Stimulated activated CD8-positive, alpha-beta memory T cell treated with anti-CD3 and anti-CD28 coated beads, Interleukin-15, amount 100 ng/mL, for 48 hours (primary cell): ENCODE data around the gene STARD9.
"Not testable (repeated sequence)": the region's sequence is repeated elsewhere in the genome, so short reads cannot be mapped to it uniquely, and the experiment has no call there.

Experiments
- DNase-seq, 2 donors: peaks; one replicate each; pipeline ENCODE4 v3.0.0-alpha.2; 2020; ENCODE audit warnings: low read depth in 2 of 2

The STARD9 gene

DNA sequence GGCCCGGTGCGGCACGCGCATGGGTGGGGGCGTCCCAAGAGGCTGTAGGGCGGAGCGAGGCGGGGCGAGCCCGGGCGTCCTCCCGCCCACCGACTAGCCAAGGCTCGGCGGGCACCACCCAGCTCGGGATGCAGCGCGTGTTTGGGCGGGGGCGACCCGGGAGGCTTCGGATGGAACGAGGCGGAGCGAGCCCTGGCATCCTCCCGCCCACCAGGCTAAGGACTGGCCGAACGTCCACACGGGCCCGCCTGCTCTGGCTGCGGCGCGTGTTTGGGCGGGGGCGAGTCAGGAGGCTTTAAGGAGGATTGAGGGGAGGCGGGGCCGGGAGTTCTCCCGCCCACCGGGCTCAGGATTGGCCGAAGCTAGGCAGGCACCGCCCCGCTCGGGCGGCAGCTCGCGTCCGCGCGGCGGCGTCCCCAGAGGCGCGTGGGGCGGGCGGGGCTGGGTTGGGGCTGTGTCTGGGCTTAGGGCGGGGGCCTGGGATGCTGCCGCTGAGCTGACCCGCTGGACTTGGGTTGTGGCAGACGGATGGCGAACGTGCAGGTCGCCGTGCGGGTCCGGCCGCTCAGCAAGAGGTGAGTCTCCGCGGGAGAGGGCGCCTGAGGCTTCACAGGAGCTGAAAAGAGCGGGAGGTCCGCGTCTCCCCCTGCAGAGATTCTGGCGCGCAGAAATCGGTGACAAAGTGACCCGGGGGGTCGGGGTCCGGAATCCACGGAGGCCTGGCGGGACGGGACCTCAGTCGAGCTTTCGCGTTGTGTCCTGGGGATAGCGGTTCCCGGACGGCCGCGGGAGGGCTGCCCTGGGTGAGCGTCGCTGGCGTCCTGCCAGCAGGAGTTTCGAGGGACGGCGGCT, at the start of gene STARD9:
STARD9 (plus strand) TSS at position 419 of the 852 bp plus-strand sequence; CDS start at position 529, 110 bp downstream.
- peak; percentile 93 to 95 for DNase-seq

DNA sequence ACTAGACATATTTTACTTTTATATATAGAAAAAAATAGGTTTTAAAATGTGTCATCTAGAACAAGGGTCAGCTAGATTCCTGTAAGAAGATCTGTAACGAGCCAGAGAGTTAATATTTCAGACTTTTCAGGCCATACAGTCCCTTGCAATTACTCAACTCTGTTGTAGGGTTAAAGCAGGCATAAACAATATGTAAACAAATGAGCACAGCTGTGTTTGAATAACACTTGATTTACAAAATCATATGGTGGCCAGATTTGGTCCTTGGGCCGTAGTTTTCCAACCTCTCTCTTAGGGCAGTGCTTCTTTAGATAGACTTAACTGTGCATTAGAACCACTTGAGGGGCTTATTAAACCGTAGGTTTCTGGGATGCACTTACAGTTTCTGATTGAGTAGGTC, 46.4 kb upstream of the STARD9 start:
- DNase-seq: no peak

GRCh38 chr15:42533246-42533645, 42.2 kb upstream of the STARD9 start:
- DNase-seq: no peak

- DNase-seq: no peak
Measured at GRCh38 chr15:42544853-42545629, 30.4 kb upstream of the STARD9 start.

GRCh38 chr15:42547918-42548248, 27.5 kb upstream of the STARD9 start:
- no peak for DNase-seq

DNA sequence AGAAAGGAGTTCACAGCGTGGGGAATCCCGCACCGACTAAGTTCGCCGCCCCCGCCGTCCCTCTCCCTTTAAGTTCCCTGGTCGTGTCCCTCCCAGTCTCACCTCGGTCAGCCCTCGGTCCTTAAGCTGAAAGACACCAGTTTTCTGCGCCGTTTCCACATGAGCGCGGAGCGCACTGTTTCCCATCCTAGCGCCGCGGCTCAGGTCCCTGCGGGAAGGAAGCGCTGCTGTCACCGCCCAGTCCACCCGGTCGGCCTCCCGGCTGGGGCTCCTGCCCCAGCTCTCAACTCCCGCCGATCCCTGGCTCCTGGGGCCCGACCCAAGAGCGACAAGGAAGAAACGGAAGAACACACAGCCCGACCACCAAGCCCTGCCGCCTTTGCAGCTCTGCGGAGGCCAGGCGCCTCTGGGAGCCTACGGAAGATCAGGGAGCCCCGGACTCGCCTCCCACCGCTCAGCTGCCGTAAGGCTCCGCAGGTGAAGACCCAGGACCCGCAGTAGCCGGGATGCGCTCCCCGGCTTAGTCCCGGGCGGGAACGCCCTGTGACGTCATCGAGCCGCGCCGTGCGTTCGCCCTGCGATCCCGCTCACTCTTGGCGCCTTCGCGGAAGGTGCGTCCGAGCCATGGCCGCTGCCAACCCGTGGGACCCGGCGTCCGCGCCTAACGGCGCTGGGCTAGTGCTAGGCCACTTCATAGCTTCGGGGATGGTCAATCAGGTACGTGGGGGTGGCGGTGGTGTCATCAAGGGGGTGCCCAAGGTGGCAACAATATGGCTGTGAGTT, 27.0 kb upstream of the STARD9 start, which contains the start of the genes HAUS2 and LRRC57:
HAUS2 (plus strand) TSS at position 590 of the 783 bp plus-strand sequence; CDS start at position 625, 35 bp downstream.
LRRC57 (minus strand) TSS at position 545 of the 783 bp plus-strand sequence; CDS start at position 186, 359 bp downstream.
- DNase-seq: peak; percentile 80 to 85

DNA sequence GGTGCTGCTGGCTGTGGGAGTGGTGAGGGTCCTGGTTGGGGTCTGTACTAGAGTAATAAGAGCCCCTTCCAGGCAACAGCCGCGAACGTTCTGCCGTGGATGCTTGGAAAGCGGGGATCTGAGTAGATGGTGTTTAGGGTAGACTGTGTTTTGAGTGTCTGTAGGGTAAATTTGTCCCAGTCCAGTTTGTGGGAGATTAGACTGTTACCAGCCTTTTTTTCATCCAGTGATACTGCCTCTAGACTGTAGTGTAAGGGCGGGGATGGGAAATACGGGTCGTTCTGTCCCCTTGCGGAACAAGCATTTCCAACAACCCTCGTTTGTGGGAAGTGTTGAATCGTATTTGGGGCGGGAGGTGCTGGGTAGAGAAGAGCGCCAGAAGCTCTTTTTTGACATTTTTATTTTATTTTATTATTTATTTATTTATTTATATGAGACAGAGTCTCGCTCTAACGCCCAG, 26.3 kb upstream of the STARD9 start:
- no peak for DNase-seq

DNA sequence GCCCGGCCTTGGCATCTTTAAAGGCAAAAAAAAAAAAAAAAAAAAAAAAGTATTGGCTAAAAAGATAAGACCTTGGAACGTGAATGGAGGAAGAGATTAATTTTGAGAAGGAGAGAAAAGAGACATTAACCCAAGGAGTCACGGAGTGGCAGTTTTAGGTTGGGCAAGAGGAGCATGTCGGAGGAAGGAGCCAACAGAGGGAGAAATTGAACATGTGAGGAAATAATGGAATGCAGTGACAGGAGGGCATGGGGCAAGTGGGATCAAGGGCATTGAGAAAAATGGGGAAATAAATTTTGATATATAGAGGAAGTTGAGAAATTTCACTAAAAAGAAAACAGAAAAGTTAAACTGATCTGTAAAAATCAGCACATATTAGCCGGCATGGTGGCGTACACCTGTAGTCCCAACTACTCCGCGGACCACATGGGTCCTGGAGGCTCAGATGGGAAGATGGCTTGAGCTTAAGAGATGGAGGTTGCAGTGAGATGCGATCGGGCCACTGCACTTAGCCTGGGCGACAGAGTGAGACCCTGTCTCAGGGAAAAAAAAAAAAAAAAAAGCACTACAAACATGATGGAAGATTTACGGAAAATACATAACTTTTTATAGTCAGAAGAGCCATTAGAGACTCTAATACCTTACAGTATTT, 25.5 kb upstream of the STARD9 start:
- DNase-seq: no peak

GRCh38 chr15:42553554-42553953, 21.9 kb upstream of the STARD9 start:
- no peak for DNase-seq

- DNase-seq: not testable (repeated sequence)
Measured at GRCh38 chr15:42556550-42557207, 18.7 kb upstream of the STARD9 start.

GRCh38 chr15:42558739-42559138, 16.7 kb upstream of the STARD9 start:
- no peak for DNase-seq

DNA sequence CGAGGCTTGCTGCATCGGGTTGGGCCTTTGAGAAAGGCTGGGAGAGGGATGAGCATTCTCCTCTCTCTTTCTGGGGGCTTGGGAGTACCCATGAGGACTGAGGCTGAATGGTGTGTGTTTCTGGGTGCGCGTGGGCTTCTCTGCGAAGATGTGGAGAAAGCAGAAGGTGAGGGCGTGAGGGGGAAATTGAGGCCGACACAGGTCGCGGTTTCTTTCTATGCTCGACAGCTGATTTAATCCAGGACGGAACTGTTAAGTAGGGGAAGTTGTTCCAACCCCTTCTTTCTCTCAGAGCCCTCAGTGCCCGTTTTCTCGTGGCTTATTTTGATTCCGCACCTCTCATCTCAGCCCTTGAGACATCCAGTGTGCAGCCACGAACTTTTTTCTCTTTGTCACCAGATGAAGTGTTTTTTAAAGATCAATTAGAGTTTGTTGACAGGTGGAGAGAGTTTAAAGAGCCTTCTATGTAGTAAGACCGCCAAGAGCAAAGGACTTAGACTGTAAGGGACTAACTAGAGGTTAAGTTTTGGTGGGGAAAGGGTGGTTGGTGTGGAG, 711 bp downstream of the STARD9 start:
- DNase-seq: no peak

DNA sequence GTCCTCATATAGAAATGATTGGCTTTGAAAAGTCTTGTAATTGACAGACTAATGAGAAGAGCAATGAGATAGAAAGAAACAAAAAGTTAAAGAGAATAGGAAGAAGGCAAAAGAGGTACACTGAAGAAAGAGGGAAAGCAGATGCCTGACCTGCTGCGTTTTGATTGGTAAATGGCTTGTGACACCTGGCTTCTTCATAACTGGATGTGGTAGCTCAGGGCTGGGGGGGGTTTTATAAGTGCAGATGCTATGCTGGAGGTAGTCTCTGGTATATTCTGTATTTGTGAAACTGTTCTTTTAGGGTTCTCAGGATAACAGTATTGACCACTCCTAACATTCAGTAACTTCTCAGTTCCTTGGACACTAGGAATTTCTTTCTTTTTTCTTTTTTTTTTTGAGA, 1.4 kb downstream of the STARD9 start:
- no peak for DNase-seq

GRCh38 chr15:42577514-42578031, 2.2 kb downstream of the STARD9 start:
- DNase-seq: no peak

GRCh38 chr15:42578984-42579537, 3.7 kb downstream of the STARD9 start:
- no peak for DNase-seq

DNA sequence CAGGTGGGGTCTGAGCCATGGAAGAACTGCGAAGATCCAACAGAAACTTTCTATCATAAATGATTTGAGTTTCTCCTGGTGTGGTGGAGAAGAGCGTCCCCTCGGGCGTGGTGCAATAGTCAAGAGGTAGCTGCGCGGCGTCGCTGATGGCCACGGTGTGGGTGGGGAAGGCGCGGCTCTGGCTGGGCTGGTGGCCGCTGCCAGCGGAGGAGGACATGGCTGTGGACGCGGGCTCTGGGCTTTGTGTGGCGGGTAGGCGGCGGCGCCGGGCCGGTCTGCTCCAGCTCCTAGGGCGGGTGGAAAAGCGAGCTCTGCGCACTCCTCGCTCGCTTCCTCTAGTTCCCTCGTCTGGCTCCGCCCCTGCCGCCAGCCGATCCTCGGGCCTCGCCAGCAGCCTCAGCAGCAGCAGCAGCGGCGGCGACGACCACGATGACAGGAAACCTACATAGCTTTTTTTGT, 5.9 kb downstream of the STARD9 start:
- DNase-seq: peak; percentile 66 to 72

DNA sequence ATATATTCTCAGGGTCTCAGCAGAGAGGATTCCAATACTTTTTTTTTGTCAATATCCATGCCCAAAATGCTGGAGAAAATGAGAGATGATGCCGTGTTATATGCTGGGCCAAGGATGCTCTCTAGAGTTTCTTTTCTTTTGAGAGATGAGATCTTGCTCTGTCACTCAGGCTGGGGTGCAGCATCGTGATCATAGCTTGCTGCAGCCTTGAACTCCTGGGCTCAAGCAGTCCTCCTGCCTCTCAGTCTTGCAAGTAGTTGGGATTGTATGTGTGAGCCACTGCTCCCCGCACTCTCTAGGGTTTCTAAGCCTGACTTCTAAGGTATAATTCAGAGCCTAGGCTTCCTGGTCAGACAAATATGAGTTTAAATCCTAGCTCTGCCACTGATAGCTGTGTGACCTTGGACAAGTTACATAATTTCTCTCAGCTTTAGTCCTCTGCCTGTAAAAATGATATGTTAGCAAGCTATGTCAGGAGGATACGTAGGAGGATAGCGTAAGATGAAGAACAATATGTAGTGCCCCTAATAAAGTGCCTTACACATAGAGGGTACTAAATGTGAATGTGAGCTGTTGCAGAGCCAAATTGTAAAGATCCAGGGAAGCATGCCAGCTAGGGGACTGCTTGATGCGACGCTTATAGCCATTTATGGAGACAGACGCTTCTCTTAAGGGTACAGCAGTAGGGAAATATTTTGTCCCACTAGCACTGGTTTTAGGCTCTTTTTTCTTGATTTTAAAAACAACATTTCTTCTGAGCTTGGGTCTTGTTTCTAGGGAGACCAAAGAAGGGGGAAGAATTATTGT, 7.4 kb downstream of the STARD9 start:
- no peak for DNase-seq

DNA sequence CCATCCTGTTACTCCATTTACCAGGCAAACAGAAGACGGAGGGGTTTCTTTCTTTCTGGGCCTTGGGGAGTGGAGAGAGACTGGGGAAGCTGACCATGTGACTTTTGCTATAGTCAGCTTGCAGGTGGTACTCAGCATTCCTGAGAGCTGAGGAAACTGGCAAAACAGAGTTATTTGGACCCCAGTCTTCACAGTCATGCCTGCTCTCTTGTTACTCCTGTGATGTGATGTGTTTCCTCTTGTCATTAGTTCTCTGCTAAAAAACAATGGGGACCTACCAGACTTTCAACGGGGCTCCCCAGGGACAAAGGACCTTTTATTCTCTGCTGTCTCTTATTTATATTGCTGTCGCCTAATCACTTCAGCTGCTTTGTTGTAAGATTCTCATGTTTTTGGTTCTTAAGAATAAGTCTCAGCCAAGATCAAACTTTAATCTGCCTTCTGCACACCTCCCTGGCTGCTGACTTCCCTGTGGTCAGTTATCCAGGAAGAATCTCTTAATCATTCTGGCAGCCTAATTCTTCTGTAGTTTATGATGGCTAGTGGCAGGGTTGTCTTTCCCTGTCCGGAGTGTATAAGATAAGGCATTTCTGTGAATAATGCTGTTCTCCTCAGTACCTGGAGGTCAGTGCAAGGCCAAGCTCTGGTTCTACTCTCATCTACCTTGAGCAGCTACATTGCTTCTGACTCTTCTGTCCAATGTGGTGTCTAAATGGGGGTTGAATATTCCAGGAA, 8.8 kb downstream of the STARD9 start:
- no peak for DNase-seq
